ENCODE data around the gene PCSK4. TPM values are rescaled to one million over a fixed set of nuclear protein-coding genes. Genes with fewer than 3 reads are reported as not detected.

Gene PCSK4
- total RNA-seq, 1 donor from 2014 or later: 1.3 TPM

DNA sequence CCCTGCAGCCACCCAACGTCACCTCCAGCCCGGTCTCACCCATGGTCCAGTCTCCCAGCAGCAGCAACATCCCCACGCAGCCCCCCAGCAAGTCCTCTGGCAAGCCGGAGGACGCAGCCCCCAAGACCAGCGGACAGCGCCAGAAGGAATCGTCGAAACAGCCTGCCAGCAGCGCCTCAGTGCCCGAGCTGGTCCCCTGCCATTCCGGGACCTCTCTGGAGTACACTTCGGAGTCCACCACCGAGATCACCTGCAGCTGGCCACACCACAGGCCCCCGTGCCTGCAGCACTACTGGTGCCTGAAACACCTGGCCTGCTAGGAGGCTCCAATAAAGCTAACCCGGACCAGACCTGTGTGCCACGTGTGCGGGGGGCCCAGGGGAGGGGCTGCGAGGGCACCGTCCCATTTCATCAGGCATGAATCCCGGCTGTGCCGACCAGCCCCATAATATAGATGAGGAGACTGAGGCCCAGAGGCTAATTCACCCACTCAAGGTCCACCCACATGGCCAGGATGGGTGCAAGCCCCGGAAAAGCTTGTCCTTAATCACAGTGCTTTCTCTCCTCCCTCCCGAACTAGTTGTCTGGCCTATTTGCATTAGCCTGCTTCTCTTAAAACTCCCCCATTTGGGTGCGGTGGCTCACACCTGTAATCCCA is 7.6 kb upstream of the PCSK4 start:
- intact Hi-C loops (cut with micrococcal nuclease): no loop called here
- Histone ChIP-seq H3K27ac (replicated peaks) (no peak overlapping the region), H3K4me3 (no peak overlapping the region), H3K4me1 (no peaks in the 10 kb centered on the region), H3K36me3 (no peaks in the 10 kb centered on the region), H3K27me3 (ENCODE audit: low read depth) (peaks cover 45% of the 10 kb centered on the region), H3K9me3 (replicated peaks) (no peaks in the 10 kb centered on the region)
- DNase-seq: no peak
- no peak for TF ChIP-seq CTCF (IDR thresholded peaks at IDR 0.05; ENCODE audit: borderline replicate concordance)

GRCh38 chr19:1496714-1497577 is 6.8 kb upstream of the PCSK4 start:
- TF ChIP-seq CTCF (IDR thresholded peaks at IDR 0.05; ENCODE audit: borderline replicate concordance): no peak
- Histone ChIP-seq H3K9me3 (replicated peaks) (no peaks in the 10 kb centered on the region), H3K27ac (replicated peaks) (no peak overlapping the region), H3K4me3 (no peak overlapping the region), H3K27me3 (ENCODE audit: low read depth) (peaks cover 43% of the 10 kb centered on the region), H3K4me1 (no peaks in the 10 kb centered on the region), H3K36me3 (no peaks in the 10 kb centered on the region)
- DNase-seq: no peak
- intact Hi-C loops (cut with micrococcal nuclease): no loop called here

- no peak overlapping the region for H3K4me3 ChIP-seq
- TF ChIP-seq CTCF (IDR thresholded peaks at IDR 0.05; ENCODE audit: borderline replicate concordance): no peak
- H3K4me1 ChIP-seq: peaks cover 8% of the 10 kb centered on the region
- DNase-seq: no peak
- intact Hi-C loops (cut with micrococcal nuclease): no loop called here
- no peaks in the 10 kb centered on the region for H3K36me3 ChIP-seq
- H3K27ac ChIP-seq (replicated peaks): no peak overlapping the region
- no peaks in the 10 kb centered on the region for H3K9me3 ChIP-seq (replicated peaks)
- peaks cover 50% of the 10 kb centered on the region for H3K27me3 ChIP-seq (ENCODE audit: low read depth)
These were observed 5.9 kb upstream of the PCSK4 start for GRCh38 chr19:1495799-1496713.

GRCh38 chr19:1495051-1495798 is 5.1 kb upstream of the PCSK4 start:
- intact Hi-C loops (cut with micrococcal nuclease): no loop called here
- no peak overlapping the region for H3K27ac ChIP-seq (replicated peaks)
- peaks cover 11% of the 10 kb centered on the region for H3K4me1 ChIP-seq
- H3K27me3 ChIP-seq (ENCODE audit: low read depth): peaks cover 49% of the 10 kb centered on the region
- H3K9me3 ChIP-seq (replicated peaks): no peaks in the 10 kb centered on the region
- no peak for TF ChIP-seq CTCF (IDR thresholded peaks at IDR 0.05; ENCODE audit: borderline replicate concordance)
- no peak overlapping the region for H3K4me3 ChIP-seq
- H3K36me3 ChIP-seq: no peaks in the 10 kb centered on the region
- no peak for DNase-seq

Measured in left ventricle myocardium inferior (tissue), 1 donor.